OCI-LY7 (cell line): ENCODE measurements around the gene UTP14C. TPM values are rescaled to one million over a fixed set of nuclear protein-coding genes. Genes with fewer than 3 reads are reported as not detected.

ENCODE experiments used
- BruUV-seq: library from RNA; stranded (reverse); fragments of 400-500 nt; replicated peaks from 2 replicates; lab custom pipeline; 2021; lab: Mats Ljungman, UMichigan
- CTCF ChIA-PET: fragments of 300-600 bp; sonication (Branson Sonifier 250); formaldehyde crosslinking; loops from one replicate; lab custom pipeline; 2022; ENCODE audit warnings: antibody characterized with exemption; ENCODE audit not compliant: unreplicated experiment; lab: Charles Lee
- POLR2A ChIA-PET: fragments of 300-600 bp; sonication (Branson Sonifier 250); formaldehyde crosslinking; loops from one replicate; lab custom pipeline; 2022; ENCODE audit warnings: antibody characterized with exemption; lab: Charles Lee
- DNase-seq: peaks from one replicate; pipeline ENCODE4 v3.0.0-alpha.2; 2015; ENCODE audit warnings: low spot score
- H2AFZ ChIP-seq: fragments of 200-600 bp; sonication (generic), shearing (Covaris generic); 2 replicates; pipeline ENCODE4 v1.6.1; 2014; ENCODE audit warnings: mild to moderate bottlenecking, antibody characterized with exemption, low read length, moderate library complexity
- H3K27ac ChIP-seq: fragments of 200-600 bp; sonication (generic); 2 replicates; pipeline ENCODE4 v1.5.1; 2014; ENCODE audit warnings: mixed run types, low read depth, mild to moderate bottlenecking, moderate library complexity, low read length, inconsistent platforms; ENCODE audit not compliant: poor library complexity, severe bottlenecking
- H3K36me3 ChIP-seq: fragments of 200-600 bp; sonication (generic); 2 replicates; pipeline ENCODE4 v1.6.1; 2014; ENCODE audit warnings: mild to moderate bottlenecking, antibody characterized with exemption, low read length, moderate library complexity, mixed read lengths; ENCODE audit not compliant: insufficient read depth
- H3K4me1 ChIP-seq: fragments of 200-600 bp; sonication (generic); 2 replicates; pipeline ENCODE4 v1.5.1; 2014; ENCODE audit warnings: mild to moderate bottlenecking, low read length; ENCODE audit not compliant: insufficient read depth, poor library complexity, severe bottlenecking
- H3K4me2 ChIP-seq: fragments of 200-600 bp; sonication (generic); 2 replicates; pipeline ENCODE4 v1.6.1; 2014; ENCODE audit warnings: mild to moderate bottlenecking, low read length
- H3K4me3 ChIP-seq: fragments of 200-600 bp; sonication (generic); 2 replicates; pipeline ENCODE4 v1.5.1; 2014; ENCODE audit warnings: mild to moderate bottlenecking, low read depth, low read length; ENCODE audit not compliant: poor library complexity, severe bottlenecking
- H3K79me2 ChIP-seq: fragments of 200-600 bp; sonication (generic); 2 replicates; pipeline ENCODE4 v1.6.1; 2016; ENCODE audit warnings: low read depth, mild to moderate bottlenecking, low read length, moderate library complexity, mixed read lengths; ENCODE audit not compliant: insufficient read depth
- H3K9me2 ChIP-seq: fragments of 200-600 bp; sonication (generic); 2 replicates; pipeline ENCODE4 v1.6.1; 2016; ENCODE audit warnings: mild to moderate bottlenecking, low read length, mixed read lengths; ENCODE audit not compliant: insufficient read depth
- H3K9me3 ChIP-seq: fragments of 200-600 bp; sonication (generic); 2 replicates; pipeline ENCODE4 v1.6.1; 2014; ENCODE audit warnings: mild to moderate bottlenecking, mixed run types, low read length, mixed read lengths
- H4K20me1 ChIP-seq: fragments of 200-600 bp; sonication (generic); 2 replicates; pipeline ENCODE4 v1.6.1; 2014; ENCODE audit warnings: mild to moderate bottlenecking, antibody characterized with exemption, low read length, moderate library complexity, mixed read lengths; ENCODE audit not compliant: insufficient read depth
- EZH2phosphoT487 ChIP-seq: fragments of 200-600 bp; sonication (generic); IDR thresholded peaks from 2 replicates; pipeline ENCODE4 v1.6.1; 2018; ENCODE audit warnings: low read depth, borderline replicate concordance, mild to moderate bottlenecking, mixed run types, antibody characterized with exemption, low read length, moderate library complexity, mixed read lengths
- intact Hi-C: fragments of 100-400 bp; cut with micrococcal nuclease; formaldehyde crosslinking; loops from one replicate; pipeline ENCODE4 v1.10.0; 2022; ENCODE audit not compliant: unreplicated experiment
- total RNA-seq, 2 experiments: library from RNA; depleted of rRNA in 1 of 2; stranded (reverse); fragments of >200 nt in 1 of 2; shearing (Covaris generic) in 1 of 2; gene quantifications; 2 replicates each; pipeline ENCODE4 v1.2.3, GENCODE V29; 2014 to 2022
- TF ChIP-seq, protein P1 (sequence below): fragments of 200-600 bp; sonication (generic); conservative IDR thresholded peaks from 2 replicates; pipeline ENCODE4 v1.5.1; 2014; ENCODE audit warnings: mild to moderate bottlenecking, antibody characterized with exemption, low read length, moderate library complexity, mixed read lengths

UTP14C gene
- total RNA-seq, 2 experiments from 2014 or later = 7.3 to 11.5 TPM

DNA sequence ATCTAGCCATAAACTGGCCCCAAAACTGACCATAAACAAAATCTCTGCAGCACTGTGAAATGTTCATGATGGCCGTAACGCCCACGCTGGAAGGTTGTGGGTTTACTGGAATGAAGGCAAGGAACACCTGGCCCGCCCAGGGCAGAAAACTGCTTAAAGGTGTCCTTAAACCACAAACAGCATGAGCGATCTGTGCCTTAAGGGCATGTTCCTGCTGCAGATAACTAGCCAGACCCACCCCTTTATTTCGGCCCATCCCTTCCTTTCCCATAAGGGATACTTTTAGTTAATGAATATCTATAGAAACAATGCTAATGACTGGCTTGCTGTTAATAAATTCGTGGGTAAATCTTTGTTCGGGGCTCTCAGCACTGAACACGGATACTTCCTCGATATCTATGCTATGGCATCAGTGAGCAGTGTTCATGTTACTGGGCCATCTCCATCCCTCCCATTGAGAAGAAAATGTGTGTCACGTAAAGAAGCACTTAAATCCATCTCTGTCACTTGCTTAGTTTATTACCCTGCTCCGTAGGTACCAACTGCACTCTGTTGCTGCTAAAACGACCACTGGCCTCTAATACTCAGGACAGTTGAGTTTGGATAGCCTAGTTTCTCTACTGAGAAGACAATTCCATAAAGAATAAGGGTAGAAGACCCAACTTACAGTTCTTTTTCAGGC, 18.5 kb upstream of the UTP14C start:
- H2AFZ ChIP-seq = no peak overlapping the region
- BruUV-seq = no TSS peak
- ChIA-PET CTCF (no interaction called here), POLR2A (no interaction called here)
- no peaks in the 10 kb centered on the region for H3K79me2 ChIP-seq
- no peak overlapping the region for H3K4me3 ChIP-seq
- no peak for DNase-seq
- H3K9me3 ChIP-seq = no peaks in the 10 kb centered on the region
- H3K4me1 ChIP-seq = peaks cover 2% of the 10 kb centered on the region
- no peaks in the 10 kb centered on the region for H3K36me3 ChIP-seq
- intact Hi-C loops = no loop called here
- no peaks in the 10 kb centered on the region for H3K9me2 ChIP-seq
- H3K27ac ChIP-seq = no peak overlapping the region
- H4K20me1 ChIP-seq = no peaks in the 10 kb centered on the region
- H3K4me2 ChIP-seq = no peak overlapping the region
- no peak for TF ChIP-seq EZH2phosphoT487
- TF ChIP-seq, protein P1, sequence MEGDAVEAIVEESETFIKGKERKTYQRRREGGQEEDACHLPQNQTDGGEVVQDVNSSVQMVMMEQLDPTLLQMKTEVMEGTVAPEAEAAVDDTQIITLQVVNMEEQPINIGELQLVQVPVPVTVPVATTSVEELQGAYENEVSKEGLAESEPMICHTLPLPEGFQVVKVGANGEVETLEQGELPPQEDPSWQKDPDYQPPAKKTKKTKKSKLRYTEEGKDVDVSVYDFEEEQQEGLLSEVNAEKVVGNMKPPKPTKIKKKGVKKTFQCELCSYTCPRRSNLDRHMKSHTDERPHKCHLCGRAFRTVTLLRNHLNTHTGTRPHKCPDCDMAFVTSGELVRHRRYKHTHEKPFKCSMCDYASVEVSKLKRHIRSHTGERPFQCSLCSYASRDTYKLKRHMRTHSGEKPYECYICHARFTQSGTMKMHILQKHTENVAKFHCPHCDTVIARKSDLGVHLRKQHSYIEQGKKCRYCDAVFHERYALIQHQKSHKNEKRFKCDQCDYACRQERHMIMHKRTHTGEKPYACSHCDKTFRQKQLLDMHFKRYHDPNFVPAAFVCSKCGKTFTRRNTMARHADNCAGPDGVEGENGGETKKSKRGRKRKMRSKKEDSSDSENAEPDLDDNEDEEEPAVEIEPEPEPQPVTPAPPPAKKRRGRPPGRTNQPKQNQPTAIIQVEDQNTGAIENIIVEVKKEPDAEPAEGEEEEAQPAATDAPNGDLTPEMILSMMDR = no peak

GRCh38 chr13:52006523-52007245, 17.8 kb upstream of the UTP14C start:
- Histone ChIP-seq H3K79me2 (no peaks in the 10 kb centered on the region), H3K4me1 (peaks cover 8% of the 10 kb centered on the region), H3K9me2 (no peaks in the 10 kb centered on the region), H3K36me3 (no peaks in the 10 kb centered on the region), H3K4me3 (no peak overlapping the region), H3K4me2 (no peak overlapping the region), H4K20me1 (no peaks in the 10 kb centered on the region), H2AFZ (no peak overlapping the region), H3K9me3 (no peaks in the 10 kb centered on the region), H3K27ac (no peak overlapping the region)
- intact Hi-C loops = no loop called here
- DNase-seq = no peak
- CTCF ChIA-PET = no interaction called here
- POLR2A ChIA-PET = no interaction called here
- TF ChIP-seq EZH2phosphoT487 = no peak
- TF ChIP-seq, protein P1 = no peak
- BruUV-seq = no TSS peak

DNA sequence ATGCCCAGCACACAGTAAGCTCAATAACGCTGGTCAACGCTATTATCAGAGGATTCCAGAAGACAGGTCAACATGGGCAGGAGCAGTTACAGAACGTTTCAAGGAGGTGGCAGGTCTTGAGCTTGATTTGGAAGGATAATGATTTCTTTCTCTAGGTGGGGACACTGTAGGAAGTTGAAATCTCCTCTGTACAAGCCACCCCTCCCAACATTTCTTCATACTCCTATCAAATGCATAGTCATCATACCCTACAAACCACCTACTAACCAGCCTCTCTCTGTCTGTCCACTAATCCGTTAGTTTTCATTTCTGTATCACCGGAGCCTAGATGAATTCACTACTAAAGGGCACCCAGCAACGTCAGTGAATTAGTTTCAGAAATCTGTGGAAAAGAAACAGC, 14.5 kb upstream of the UTP14C start:
- Histone ChIP-seq H3K27ac (no peak overlapping the region), H3K79me2 (peaks cover 27% of the 10 kb centered on the region), H3K36me3 (0 out of 2 replicates have a peak, but pooled peaks cover under 1% of the 10 kb centered on the region), H2AFZ (no peak overlapping the region), H3K4me2 (no peak overlapping the region), H3K4me1 (peaks cover 16% of the 10 kb centered on the region), H4K20me1 (0 out of 2 replicates have a peak, but pooled peaks cover 4% of the 10 kb centered on the region), H3K9me2 (no peaks in the 10 kb centered on the region), H3K9me3 (no peaks in the 10 kb centered on the region), H3K4me3 (no peak overlapping the region)
- TF ChIP-seq, protein P1 = no peak
- no peak for TF ChIP-seq EZH2phosphoT487
- BruUV-seq = no TSS peak
- ChIA-PET POLR2A (no interaction called here), CTCF (no interaction called here)
- intact Hi-C loops = loop anchor here (5.0 kb wide), 2 partner anchors 187 to 642 kb away; partner anchors contain the start of gene SUGT1
- DNase-seq = no peak
